KOPT-K1 (cell line): Measurements from ENCODE around the gene RPL27.

Experiments used
- H3K27ac ChIP-seq: fragments of 200-600 bp; sonication (generic); 2 replicates; pipeline ENCODE4 v1.5.1; 2016; ENCODE audit warnings: antibody characterized with exemption, mild to moderate bottlenecking, low read depth, low read length; ENCODE audit not compliant: poor library complexity, severe bottlenecking
- H3K36me3 ChIP-seq: fragments of 200-600 bp; sonication (generic); 2 replicates; pipeline ENCODE4 v1.5.1; 2017; ENCODE audit warnings: antibody characterized with exemption, mild to moderate bottlenecking, low read length, moderate library complexity; ENCODE audit not compliant: insufficient read depth
- H3K9me3 ChIP-seq: fragments of 200-600 bp; sonication (generic); 2 replicates; pipeline ENCODE4 v1.5.1; 2017; ENCODE audit warnings: antibody characterized with exemption, low read length, mild to moderate bottlenecking; ENCODE audit not compliant: insufficient read depth, poor library complexity, severe bottlenecking

The RPL27 gene

DNA sequence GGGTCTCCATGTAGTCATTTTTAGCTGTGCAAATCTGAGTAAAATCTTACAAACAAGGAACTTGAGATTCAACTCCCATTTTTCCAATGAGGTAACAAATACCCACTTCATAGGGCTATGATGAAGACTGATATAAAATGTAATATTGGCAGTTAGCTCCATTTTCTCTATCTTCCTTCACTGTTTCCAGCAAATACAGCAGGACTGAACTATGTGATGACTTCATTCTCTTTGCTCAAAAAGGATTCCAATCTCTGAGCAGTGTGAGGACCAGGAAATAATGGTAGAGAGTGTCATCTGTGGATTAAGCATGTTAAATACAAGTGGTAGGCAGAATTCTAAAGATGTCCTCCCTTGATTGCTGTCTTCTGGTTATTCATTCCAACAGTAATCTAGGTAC lies 45.1 kb downstream of the RPL27 start:
- Histone ChIP-seq H3K27ac (no peak overlapping the region), H3K9me3 (no peaks in the 10 kb centered on the region), H3K36me3 (peaks cover 71% of the 10 kb centered on the region)

DNA sequence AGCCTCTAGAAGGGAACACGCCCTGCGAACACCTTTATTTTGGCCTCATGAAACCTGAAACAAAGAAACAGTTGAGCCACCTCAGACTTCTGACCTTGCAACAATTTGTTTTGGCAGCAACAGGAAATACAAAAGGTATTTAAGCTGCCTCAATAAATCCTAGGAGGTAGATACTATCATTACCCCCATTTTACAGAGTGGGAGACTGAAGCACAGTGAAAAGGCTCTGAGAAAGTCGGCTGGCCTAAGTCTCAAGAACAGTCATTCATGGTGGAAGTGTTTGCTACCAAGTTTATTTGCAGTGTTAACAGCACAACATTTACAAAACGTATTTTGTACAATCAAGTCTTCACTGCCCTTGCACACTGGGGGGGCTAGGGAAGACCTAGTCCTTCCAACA lies 45.8 kb downstream of the RPL27 start:
- H3K36me3 ChIP-seq = peaks cover 77% of the 10 kb centered on the region
- no peak overlapping the region for H3K27ac ChIP-seq
- no peaks in the 10 kb centered on the region for H3K9me3 ChIP-seq

DNA sequence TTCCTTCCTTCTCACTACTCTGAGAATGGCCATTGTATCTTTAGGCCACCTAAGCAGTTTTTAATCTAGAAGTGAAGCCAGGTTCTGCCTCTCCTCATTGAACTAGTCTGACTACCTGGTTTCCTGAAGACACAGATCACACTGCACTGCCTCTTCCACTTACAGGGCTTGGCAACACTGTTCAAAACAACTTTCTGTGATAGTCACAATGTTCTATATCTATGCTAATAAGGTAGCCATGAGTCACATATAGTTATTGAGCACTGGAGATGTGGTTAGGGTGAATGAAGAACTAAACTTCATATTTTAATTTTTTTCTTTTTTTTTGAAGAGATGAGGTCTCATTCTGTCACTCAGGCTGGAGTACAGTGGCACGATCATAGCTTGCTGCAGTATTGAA lies 53.8 kb downstream of the RPL27 start:
- peaks cover 100% of the 10 kb centered on the region for H3K36me3 ChIP-seq
- H3K27ac ChIP-seq = no peak overlapping the region

More for the DNA sequence above, 53.8 kb downstream of the RPL27 start:
- H3K9me3 ChIP-seq = no peaks in the 10 kb centered on the region
